Smooth muscle cell of the pulmonary artery (primary cell): ENCODE results near the gene GPT2. TPM values are rescaled to one million over a fixed set of nuclear protein-coding genes. Genes with fewer than 3 reads are reported as not detected.

ENCODE experiments used
- total RNA-seq: library from RNA; depleted of rRNA; stranded (reverse); fragments of >200 nt; gene quantifications from 2 replicates; pipeline ENCODE4 v1.2.3, GENCODE V29; 2014

Gene GPT2
- 17.7 and 42.3 TPM in 2 replicates for total RNA-seq

GRCh38 chr16:46883690-46884512, at the start of gene GPT2:
Gene GPT2, plus strand, starts transcription at chr16:46884362. Its CDS starts 354 bp downstream, at chr16:46884716.

GRCh38 chr16:46973207-46973995, 89.2 kb downstream of the GPT2 start, which contains the start of gene DNAJA2:
Gene DNAJA2, minus strand, starts transcription at chr16:46973674. Its CDS starts 102 bp downstream, at chr16:46973572.

Other genes starting within 250 kb of the GPT2 start
- gene VPS35, start 195.2 kb upstream of the GPT2 start, total RNA-seq = 75.6 and 111 TPM in 2 replicates
- 3.5 and 3.9 TPM in 2 replicates for gene ORC6, start 194.7 kb upstream of the GPT2 start, total RNA-seq
- 0.13 and 0.26 TPM in 2 replicates for gene MYLK3, start 136.0 kb upstream of the GPT2 start, total RNA-seq
- gene C16orf87, start 53.2 kb upstream of the GPT2 start, total RNA-seq = 7.8 and 8.9 TPM in 2 replicates
- 46.3 and 54.6 TPM in 2 replicates for gene DNAJA2, start 89.3 kb downstream of the GPT2 start, total RNA-seq